Neuronal stem cell (in vitro differentiated cells): ENCODE measurements around the gene CENPC.

Experiments used
- DNase-seq: peaks from one replicate; pipeline ENCODE4 v3.0.0-alpha.2; 2013; ENCODE audit warnings: low spot score
- H2AFZ ChIP-seq: one replicate; pipeline ENCODE4 v1.6.1; 2013; ENCODE audit warnings: mild to moderate bottlenecking, low read length, inconsistent platforms
- H2AK5ac ChIP-seq: 2 replicates; pipeline ENCODE4 v1.6.1; 2013; ENCODE audit warnings: low read depth, mild to moderate bottlenecking, inconsistent platforms, low read length, moderate library complexity, mixed read lengths
- H2BK120ac ChIP-seq: 2 replicates; pipeline ENCODE4 v1.6.1; 2013; ENCODE audit warnings: low read depth, mild to moderate bottlenecking, inconsistent platforms, low read length, moderate library complexity, mixed read lengths
- H2BK12ac ChIP-seq: one replicate; pipeline ENCODE4 v1.6.1; 2013; ENCODE audit warnings: low read length, inconsistent platforms
- H2BK15ac ChIP-seq: 2 replicates; pipeline ENCODE4 v1.6.1; 2013; ENCODE audit warnings: mild to moderate bottlenecking, low read length, inconsistent platforms, mixed read lengths
- H2BK5ac ChIP-seq: one replicate; pipeline ENCODE4 v1.6.1; 2013; ENCODE audit warnings: inconsistent platforms, mild to moderate bottlenecking, low read length, moderate library complexity
- H3K14ac ChIP-seq: one replicate; pipeline ENCODE4 v1.6.1; 2013; ENCODE audit warnings: low read length, inconsistent platforms
- H3K18ac ChIP-seq: 2 replicates; pipeline ENCODE4 v1.6.1; 2013; ENCODE audit warnings: low read length, inconsistent platforms
- H3K23ac ChIP-seq: 2 replicates; pipeline ENCODE4 v1.6.1; 2013; ENCODE audit warnings: low read depth, mild to moderate bottlenecking, mixed read lengths, low read length, inconsistent platforms; ENCODE audit not compliant: poor library complexity
- H3K27ac ChIP-seq: replicated peaks from 3 replicates; pipeline ENCODE4 v1.5.1; 2013; ENCODE audit warnings: low read length, inconsistent platforms
- H3K27me3 ChIP-seq, 3 experiments: 2 replicates each; pipeline ENCODE4 v1.6.1; 2013; ENCODE audit warnings: low read length in 3 of 3, mild to moderate bottlenecking in 2 of 3, inconsistent platforms in 1 of 3, low read depth in 1 of 3, mixed read lengths in 1 of 3, moderate library complexity in 1 of 3; ENCODE audit not compliant: control insufficient read depth in 3 of 3, insufficient read depth in 3 of 3
- H3K36me3 ChIP-seq, 2 donors: replicated peaks in 1 of 2; 2 replicates each; pipeline ENCODE4 v1.6.1; 2013; ENCODE audit warnings: low read length in 2 of 2; ENCODE audit not compliant: control insufficient read depth in 2 of 2, insufficient read depth in 2 of 2
- H3K4ac ChIP-seq: 2 replicates; pipeline ENCODE4 v1.6.1; 2013; ENCODE audit warnings: inconsistent platforms, mild to moderate bottlenecking, low read length, moderate library complexity
- H3K4me1 ChIP-seq, 2 donors: 1 replicate in 1 of 2; 2 replicates in 1 of 2; pipeline ENCODE4 v1.6.1; 2013; ENCODE audit warnings: low read length in 2 of 2, low read depth in 1 of 2; ENCODE audit not compliant: control insufficient read depth in 2 of 2, insufficient read depth in 1 of 2
- H3K4me2 ChIP-seq: one replicate; pipeline ENCODE4 v1.6.1; 2013; ENCODE audit warnings: mild to moderate bottlenecking, low read length, inconsistent platforms; ENCODE audit not compliant: insufficient read depth, poor library complexity, severe bottlenecking
- H3K4me3 ChIP-seq, 2 donors: 2 replicates each; pipeline ENCODE4 v1.5.1; 2013; ENCODE audit warnings: low read length in 2 of 2, mild to moderate bottlenecking in 2 of 2, inconsistent platforms in 1 of 2, moderate library complexity in 1 of 2
- H3K79me1 ChIP-seq: one replicate; pipeline ENCODE4 v1.6.1; 2013; ENCODE audit warnings: low read depth, mild to moderate bottlenecking, inconsistent platforms, low read length, moderate library complexity
- H3K9ac ChIP-seq: one replicate; pipeline ENCODE4 v1.6.1; 2013; ENCODE audit warnings: mild to moderate bottlenecking, low read depth, low read length, inconsistent platforms; ENCODE audit not compliant: poor library complexity
- H3K9me3 ChIP-seq, 2 donors: replicated peaks in 1 of 2; 2 replicates each; pipeline versions ENCODE3 to v1.6.1; 2013; ENCODE audit warnings: low read length in 2 of 2, mild to moderate bottlenecking in 2 of 2, inconsistent platforms in 1 of 2, low read depth in 1 of 2, mixed read lengths in 1 of 2, moderate library complexity in 1 of 2; ENCODE audit not compliant: control insufficient read depth in 2 of 2, insufficient read depth in 1 of 2
- H4K8ac ChIP-seq: one replicate; pipeline ENCODE4 v1.6.1; 2013; ENCODE audit warnings: low read depth, mild to moderate bottlenecking, inconsistent platforms, low read length, moderate library complexity
- H4K91ac ChIP-seq: one replicate; pipeline ENCODE4 v1.6.1; 2013; ENCODE audit warnings: low read length, low read depth, mild to moderate bottlenecking, inconsistent platforms; ENCODE audit not compliant: poor library complexity
- WGBS, 2 donors: extraction: QIAGEN DNeasy Blood & Tissue Kit; methylation state at CpG; one replicate each; pipeline ENCODE4 v1.1.7; 2013; ENCODE audit warnings: missing lambda C conversion rate in 2 of 2, mixed read lengths in 1 of 2; ENCODE audit not compliant: insufficient read length in 2 of 2, insufficient replicate concordance in 1 of 2; ENCODE audit errors: extremely low coverage in 2 of 2; 5-methylcytosine and 5-hydroxymethylcytosine counted together

The CENPC gene

GRCh38 chr4:67576059-67576466 lies 30.8 kb upstream of the CENPC start:
- no peak overlapping the region for H3K4me2 ChIP-seq
- H3K27ac ChIP-seq = no peak overlapping the region
- H4K91ac ChIP-seq = no peak overlapping the region
- no peak overlapping the region for H2BK12ac ChIP-seq
- 100% methylated on average over 1 of the region's 4 CpGs for WGBS, 2 donors
- H3K36me3 ChIP-seq = no peaks in the 10 kb centered on the region
- H3K79me1 ChIP-seq = no peaks in the 10 kb centered on the region
- H3K4me3 ChIP-seq = no peak overlapping the region
- H3K9ac ChIP-seq = no peak overlapping the region
- H3K27me3 ChIP-seq = no peaks in the 10 kb centered on the region
- H2AFZ ChIP-seq = no peak overlapping the region
- H3K4me1 ChIP-seq = no peaks in the 10 kb centered on the region
- H2BK120ac ChIP-seq = no peak overlapping the region
- no peak overlapping the region for H4K8ac ChIP-seq
- H2BK5ac ChIP-seq = no peak overlapping the region
- no peak overlapping the region for H2AK5ac ChIP-seq
- no peak overlapping the region for H3K23ac ChIP-seq
- no peak overlapping the region for H2BK15ac ChIP-seq
- H3K4ac ChIP-seq = no peak overlapping the region
- no peak overlapping the region for H3K14ac ChIP-seq
- H3K18ac ChIP-seq = no peak overlapping the region
- no peak for DNase-seq
- H3K9me3 ChIP-seq = no peaks in the 10 kb centered on the region

GRCh38 chr4:67575232-67576058 lies 30.1 kb upstream of the CENPC start:
- no peak overlapping the region for H4K8ac ChIP-seq
- H2BK120ac ChIP-seq = no peak overlapping the region
- no peak for DNase-seq
- no peak overlapping the region for H3K18ac ChIP-seq
- no peak overlapping the region for H3K23ac ChIP-seq
- no peak overlapping the region for H3K9ac ChIP-seq
- H3K4me2 ChIP-seq = no peak overlapping the region
- no peak overlapping the region for H2AK5ac ChIP-seq
- H3K36me3 ChIP-seq = no peaks in the 10 kb centered on the region
- H3K4me1 ChIP-seq = no peaks in the 10 kb centered on the region
- no peak overlapping the region for H3K14ac ChIP-seq
- no peak overlapping the region for H2AFZ ChIP-seq
- no peak overlapping the region for H2BK5ac ChIP-seq
- H3K79me1 ChIP-seq = no peaks in the 10 kb centered on the region
- H3K27me3 ChIP-seq = no peaks in the 10 kb centered on the region
- no CpG with 5 or more reads among the region's 13 CpGs for WGBS, 2 donors
- no peak overlapping the region for H3K27ac ChIP-seq
- no peak overlapping the region for H3K4me3 ChIP-seq
- no peak overlapping the region for H4K91ac ChIP-seq
- no peak overlapping the region for H2BK15ac ChIP-seq
- no peaks in the 10 kb centered on the region for H3K9me3 ChIP-seq
- no peak overlapping the region for H2BK12ac ChIP-seq
- H3K4ac ChIP-seq = no peak overlapping the region

GRCh38 chr4:67573193-67573592 lies 27.9 kb upstream of the CENPC start:
- Histone ChIP-seq H3K23ac (no peak overlapping the region), H3K4me2 (no peak overlapping the region), H3K14ac (no peak overlapping the region), H4K91ac (no peak overlapping the region), H3K36me3 (no peaks in the 10 kb centered on the region), H2BK120ac (no peak overlapping the region), H3K79me1 (no peaks in the 10 kb centered on the region), H2BK15ac (no peak overlapping the region), H3K27me3 (no peaks in the 10 kb centered on the region), H3K4me1 (no peaks in the 10 kb centered on the region), H2AK5ac (no peak overlapping the region), H3K4ac (no peak overlapping the region), H3K4me3 (no peak overlapping the region), H2BK12ac (no peak overlapping the region), H2AFZ (peak overlapping the region; percentile 12), H4K8ac (no peak overlapping the region), H2BK5ac (no peak overlapping the region), H3K9me3 (no peaks in the 10 kb centered on the region), H3K18ac (no peak overlapping the region), H3K9ac (no peak overlapping the region), H3K27ac (no peak overlapping the region)
- DNase-seq = no peak

- Histone ChIP-seq H4K8ac (no peak overlapping the region), H3K9me3 (no peaks in the 10 kb centered on the region), H2BK15ac (no peak overlapping the region), H3K9ac (no peak overlapping the region), H3K4me2 (no peak overlapping the region), H2BK5ac (no peak overlapping the region), H3K23ac (no peak overlapping the region), H2BK120ac (no peak overlapping the region), H3K4ac (no peak overlapping the region), H3K4me1 (no peaks in the 10 kb centered on the region), H4K91ac (no peak overlapping the region), H3K36me3 (no peaks in the 10 kb centered on the region), H3K18ac (no peak overlapping the region), H3K27me3 (no peaks in the 10 kb centered on the region), H3K27ac (no peak overlapping the region), H3K4me3 (no peak overlapping the region), H3K14ac (no peak overlapping the region), H2AFZ (no peak overlapping the region), H3K79me1 (no peaks in the 10 kb centered on the region), H2BK12ac (no peak overlapping the region), H2AK5ac (no peak overlapping the region)
- no peak for DNase-seq
- WGBS, 2 donors = no CpG with 5 or more reads among the region's 1 CpG
These were observed 26.7 kb upstream of the CENPC start for GRCh38 chr4:67571975-67572374.
